ENCODE measurements around the gene TRIM59.

DNA sequence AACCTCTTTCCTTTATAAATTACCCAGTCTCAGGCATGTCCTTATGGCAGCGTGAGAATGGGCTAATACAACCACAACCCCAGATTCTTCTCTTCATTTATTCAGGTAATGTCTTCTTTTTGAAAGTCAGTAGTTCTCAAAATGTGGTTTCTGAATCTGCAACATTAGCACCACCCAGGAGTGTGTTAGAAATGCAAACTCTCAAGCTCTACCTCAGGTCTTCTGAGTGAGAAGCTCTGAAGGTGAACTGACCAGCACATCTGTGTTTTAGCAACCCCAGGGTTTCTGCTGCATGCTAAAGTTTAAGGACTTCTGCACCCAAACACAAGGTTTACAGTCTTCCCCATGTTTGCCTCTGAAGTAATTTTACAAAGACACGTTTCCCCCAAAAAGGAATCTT is 22.3 kb upstream of the TRIM59 start:
- TF ChIP-seq BHLHE40 (IDR thresholded peaks at IDR 0.05; ENCODE audit: low read depth, low read length) (no peak), SMC3 (IDR thresholded peaks at IDR 0.05; ENCODE audit: low read depth, low read length) (no peak), CEBPB (IDR thresholded peaks at IDR 0.05; ENCODE audit: low read depth, low read length) (no peak), POLR2A (IDR thresholded peaks at IDR 0.05; ENCODE audit: low read depth, low read length) (no peak), CHD1 (IDR thresholded peaks at IDR 0.05; ENCODE audit: low read depth, low read length) (no peak), RAD21 (IDR thresholded peaks at IDR 0.05; ENCODE audit: low read length) (no peak), RFX5 (IDR thresholded peaks at IDR 0.05; ENCODE audit: low read depth, low read length) (no peak), MAFK (IDR thresholded peaks at IDR 0.05; ENCODE audit: low read depth, low read length) (no peak)
- TF ChIP-seq, protein P1, sequence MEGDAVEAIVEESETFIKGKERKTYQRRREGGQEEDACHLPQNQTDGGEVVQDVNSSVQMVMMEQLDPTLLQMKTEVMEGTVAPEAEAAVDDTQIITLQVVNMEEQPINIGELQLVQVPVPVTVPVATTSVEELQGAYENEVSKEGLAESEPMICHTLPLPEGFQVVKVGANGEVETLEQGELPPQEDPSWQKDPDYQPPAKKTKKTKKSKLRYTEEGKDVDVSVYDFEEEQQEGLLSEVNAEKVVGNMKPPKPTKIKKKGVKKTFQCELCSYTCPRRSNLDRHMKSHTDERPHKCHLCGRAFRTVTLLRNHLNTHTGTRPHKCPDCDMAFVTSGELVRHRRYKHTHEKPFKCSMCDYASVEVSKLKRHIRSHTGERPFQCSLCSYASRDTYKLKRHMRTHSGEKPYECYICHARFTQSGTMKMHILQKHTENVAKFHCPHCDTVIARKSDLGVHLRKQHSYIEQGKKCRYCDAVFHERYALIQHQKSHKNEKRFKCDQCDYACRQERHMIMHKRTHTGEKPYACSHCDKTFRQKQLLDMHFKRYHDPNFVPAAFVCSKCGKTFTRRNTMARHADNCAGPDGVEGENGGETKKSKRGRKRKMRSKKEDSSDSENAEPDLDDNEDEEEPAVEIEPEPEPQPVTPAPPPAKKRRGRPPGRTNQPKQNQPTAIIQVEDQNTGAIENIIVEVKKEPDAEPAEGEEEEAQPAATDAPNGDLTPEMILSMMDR (conservative IDR thresholded peaks at IDR 0.05; ENCODE audit: low read depth, low read length), result no peak
- TF ChIP-seq, protein P2, sequence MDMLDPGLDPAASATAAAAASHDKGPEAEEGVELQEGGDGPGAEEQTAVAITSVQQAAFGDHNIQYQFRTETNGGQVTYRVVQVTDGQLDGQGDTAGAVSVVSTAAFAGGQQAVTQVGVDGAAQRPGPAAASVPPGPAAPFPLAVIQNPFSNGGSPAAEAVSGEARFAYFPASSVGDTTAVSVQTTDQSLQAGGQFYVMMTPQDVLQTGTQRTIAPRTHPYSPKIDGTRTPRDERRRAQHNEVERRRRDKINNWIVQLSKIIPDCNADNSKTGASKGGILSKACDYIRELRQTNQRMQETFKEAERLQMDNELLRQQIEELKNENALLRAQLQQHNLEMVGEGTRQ (IDR thresholded peaks at IDR 0.05; ENCODE audit: low read depth, low read length), result no peak
- TF ChIP-seq, protein P3, sequence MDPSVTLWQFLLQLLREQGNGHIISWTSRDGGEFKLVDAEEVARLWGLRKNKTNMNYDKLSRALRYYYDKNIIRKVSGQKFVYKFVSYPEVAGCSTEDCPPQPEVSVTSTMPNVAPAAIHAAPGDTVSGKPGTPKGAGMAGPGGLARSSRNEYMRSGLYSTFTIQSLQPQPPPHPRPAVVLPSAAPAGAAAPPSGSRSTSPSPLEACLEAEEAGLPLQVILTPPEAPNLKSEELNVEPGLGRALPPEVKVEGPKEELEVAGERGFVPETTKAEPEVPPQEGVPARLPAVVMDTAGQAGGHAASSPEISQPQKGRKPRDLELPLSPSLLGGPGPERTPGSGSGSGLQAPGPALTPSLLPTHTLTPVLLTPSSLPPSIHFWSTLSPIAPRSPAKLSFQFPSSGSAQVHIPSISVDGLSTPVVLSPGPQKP (IDR thresholded peaks at IDR 0.05; ENCODE audit: borderline replicate concordance, low read depth, low read length), result no peak
